ENCODE results near the gene HSPA9. TPM values are rescaled to one million over a fixed set of nuclear protein-coding genes. Genes with fewer than 3 reads are reported as not detected.

The HSPA9 gene
- total and polyA plus RNA-seq, 2 donors (not counting 1 experiment from before 2014, with no cell fraction given): 66.5 to 139 TPM

- no peaks in the 10 kb centered on the region for H3K4me1 ChIP-seq (ENCODE audit: control insufficient read depth in 2 of 2, insufficient read depth in 2 of 2, low read length in 2 of 2)
- no peak for ATAC-seq (ENCODE audit: low read depth)
- TF ChIP-seq EZH2 (IDR thresholded peaks at IDR 0.05; ENCODE audit: borderline replicate concordance, insufficient read depth, low read depth, low read length, poor library complexity, severe bottlenecking) (no peak), CTCF (IDR thresholded peaks at IDR 0.05) (no peak)
- Mint-ChIP-seq H3K27ac (no peak overlapping the region), H3K27me3 (no peaks in the 10 kb centered on the region), H3K9me3 (ENCODE audit: insufficient read depth) (no peaks in the 10 kb centered on the region), H3K4me1 (peaks cover 10% of the 10 kb centered on the region), H3K4me3 (no peak overlapping the region)
- no peak overlapping the region for H3K9ac ChIP-seq (ENCODE audit: low read length)
- no peak overlapping the region for H3K4me3 ChIP-seq (ENCODE audit: control extremely low read depth in 1 of 5, extremely low read depth in 1 of 5, insufficient read depth in 1 of 5, low read depth in 2 of 5, low read length in 4 of 5)
- no peak overlapping the region for H3K27ac ChIP-seq (ENCODE audit: low read length in 2 of 2)
- no peak overlapping the region for H3K4me2 ChIP-seq (replicated peaks; ENCODE audit: low read depth, low read length, poor library complexity, severe bottlenecking)
- H3K27me3 ChIP-seq (replicated peaks in 1 of 4; ENCODE audit: control extremely low read depth in 1 of 4, control insufficient read depth in 3 of 4, insufficient read depth in 4 of 4, low read length in 3 of 4): no peaks in the 10 kb centered on the region
- POLR2A ChIA-PET: no interaction called here
- H3K79me2 ChIP-seq (ENCODE audit: control insufficient read depth, insufficient read depth, low read length): peaks cover 47% of the 10 kb centered on the region
- intact Hi-C loops (cut with micrococcal nuclease): no loop called here
- peaks cover 13 to 92% of the 10 kb centered on the region in 2 experiments for H3K36me3 ChIP-seq (replicated peaks in 1 of 2; ENCODE audit: control extremely low read depth in 1 of 2, control insufficient read depth in 1 of 2, extremely low read depth in 1 of 2, insufficient read depth in 2 of 2, low read length in 1 of 2)
- CTCF ChIA-PET: interaction anchor here (0.8 to 1.3 kb wide), 3 partner anchors 10 to 62 kb away, joined by 3 to 5 read pairs (median 3); no protein-coding TSS in a partner anchor
- WGBS (ENCODE audit: insufficient coverage): 80% methylated on average over 2 of the region's 7 CpGs
- no peak for DNase-seq
- no peaks in the 10 kb centered on the region for H3K9me3 ChIP-seq (ENCODE audit: control extremely low read depth in 1 of 3, control insufficient read depth in 2 of 3, insufficient read depth in 1 of 3, low read length in 2 of 3)
- H4K20me1 ChIP-seq (ENCODE audit: control insufficient read depth, insufficient read depth, low read length, poor library complexity, severe bottlenecking): peaks cover 17% of the 10 kb centered on the region
- no peak overlapping the region for H2AFZ ChIP-seq (ENCODE audit: insufficient read depth, low read depth, low read length, poor library complexity, severe bottlenecking)
Observed at GRCh38 chr5:138565100-138565821, 9.9 kb downstream of the HSPA9 start.

DNA sequence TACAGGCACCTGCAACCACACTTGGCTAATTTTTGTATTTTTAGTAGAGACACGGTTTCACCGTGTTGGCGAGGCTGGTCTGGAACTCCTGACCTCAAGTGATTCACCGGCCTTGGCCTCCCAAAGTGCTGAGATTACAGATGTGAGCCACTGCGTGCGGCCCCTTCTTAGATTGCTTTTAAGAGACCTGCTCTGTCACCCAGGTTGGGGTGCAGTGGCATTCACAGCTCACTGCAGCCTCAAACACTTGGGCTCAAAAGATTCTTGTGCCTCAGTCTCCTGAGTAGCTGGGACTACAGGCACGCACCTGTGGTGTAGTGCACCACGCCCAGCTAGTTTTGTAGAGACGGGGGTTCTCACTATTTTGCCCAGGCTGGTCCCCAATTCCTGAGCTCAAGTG lies 11.0 kb downstream of the HSPA9 start:
- Histone ChIP-seq H3K79me2 (ENCODE audit: control insufficient read depth, insufficient read depth, low read length) (peaks cover 41% of the 10 kb centered on the region), H3K4me3 (ENCODE audit: control extremely low read depth in 1 of 5, extremely low read depth in 1 of 5, insufficient read depth in 1 of 5, low read depth in 2 of 5, low read length in 4 of 5) (no peak overlapping the region), H2AFZ (ENCODE audit: insufficient read depth, low read depth, low read length, poor library complexity, severe bottlenecking) (no peak overlapping the region), H3K9me3 (ENCODE audit: control extremely low read depth in 1 of 3, control insufficient read depth in 2 of 3, insufficient read depth in 1 of 3, low read length in 2 of 3) (no peaks in the 10 kb centered on the region), H3K9ac (ENCODE audit: low read length) (no peak overlapping the region), H3K36me3 (replicated peaks in 1 of 2; ENCODE audit: control extremely low read depth in 1 of 2, control insufficient read depth in 1 of 2, extremely low read depth in 1 of 2, insufficient read depth in 2 of 2, low read length in 1 of 2) (peaks cover 17 to 92% of the 10 kb centered on the region in 2 experiments), H3K4me1 (ENCODE audit: control insufficient read depth in 2 of 2, insufficient read depth in 2 of 2, low read length in 2 of 2) (no peaks in the 10 kb centered on the region), H4K20me1 (ENCODE audit: control insufficient read depth, insufficient read depth, low read length, poor library complexity, severe bottlenecking) (peaks cover 20% of the 10 kb centered on the region), H3K4me2 (replicated peaks; ENCODE audit: low read depth, low read length, poor library complexity, severe bottlenecking) (no peak overlapping the region), H3K27ac (ENCODE audit: low read length in 2 of 2) (no peak overlapping the region), H3K27me3 (replicated peaks in 1 of 4; ENCODE audit: control extremely low read depth in 1 of 4, control insufficient read depth in 3 of 4, insufficient read depth in 4 of 4, low read length in 3 of 4) (no peaks in the 10 kb centered on the region)
- Mint-ChIP-seq H3K9me3 (ENCODE audit: insufficient read depth) (no peaks in the 10 kb centered on the region), H3K4me1 (peaks cover 10% of the 10 kb centered on the region), H3K4me3 (no peak overlapping the region), H3K27ac (no peak overlapping the region), H3K27me3 (no peaks in the 10 kb centered on the region)
- WGBS (ENCODE audit: insufficient coverage): 85% methylated on average over 9 of the region's 9 CpGs
- TF ChIP-seq EZH2 (IDR thresholded peaks at IDR 0.05; ENCODE audit: borderline replicate concordance, insufficient read depth, low read depth, low read length, poor library complexity, severe bottlenecking): no peak
- ATAC-seq (ENCODE audit: low read depth) (no peak), DNase-seq (no peak)
- POLR2A ChIA-PET: no interaction called here
- CTCF ChIA-PET: no interaction called here
- intact Hi-C loops (cut with micrococcal nuclease): no loop called here
